Activated naive CD8-positive, alpha-beta T cell (primary cell): ENCODE data around the gene WDR53.
"Not testable (repeated sequence)": the region's sequence is repeated elsewhere in the genome, so short reads cannot be mapped to it uniquely, and the experiment has no call there.

Experiments used
- H3K27ac Mint-ChIP-seq: one replicate; pipeline ENCODE4 v1.8.0; 2021; ENCODE audit warnings: mixed read lengths
- H3K27me3 Mint-ChIP-seq: one replicate; pipeline ENCODE4 v1.8.0; 2021; ENCODE audit warnings: mixed read lengths
- H3K36me3 Mint-ChIP-seq: one replicate; pipeline ENCODE4 v1.8.0; 2021; ENCODE audit warnings: mixed read lengths
- H3K4me1 Mint-ChIP-seq: one replicate; pipeline ENCODE4 v1.8.0; 2021; ENCODE audit warnings: low read depth, mixed read lengths
- H3K4me3 Mint-ChIP-seq: one replicate; pipeline ENCODE4 v1.8.0; 2021; ENCODE audit warnings: mild to moderate bottlenecking, mixed read lengths
- H3K9me3 Mint-ChIP-seq: one replicate; pipeline ENCODE4 v1.8.0; 2021; ENCODE audit warnings: low read depth, mixed read lengths

The WDR53 gene

GRCh38 chr3:196517162-196517800, 51.1 kb downstream of the WDR53 start:
- Mint-ChIP-seq H3K4me1 (no peaks in the 10 kb centered on the region), H3K4me3 (no peak overlapping the region), H3K27ac (no peak overlapping the region), H3K36me3 (peaks cover 17% of the 10 kb centered on the region), H3K27me3 (peaks cover 1% of the 10 kb centered on the region), H3K9me3 (peaks cover 18% of the 10 kb centered on the region)

DNA sequence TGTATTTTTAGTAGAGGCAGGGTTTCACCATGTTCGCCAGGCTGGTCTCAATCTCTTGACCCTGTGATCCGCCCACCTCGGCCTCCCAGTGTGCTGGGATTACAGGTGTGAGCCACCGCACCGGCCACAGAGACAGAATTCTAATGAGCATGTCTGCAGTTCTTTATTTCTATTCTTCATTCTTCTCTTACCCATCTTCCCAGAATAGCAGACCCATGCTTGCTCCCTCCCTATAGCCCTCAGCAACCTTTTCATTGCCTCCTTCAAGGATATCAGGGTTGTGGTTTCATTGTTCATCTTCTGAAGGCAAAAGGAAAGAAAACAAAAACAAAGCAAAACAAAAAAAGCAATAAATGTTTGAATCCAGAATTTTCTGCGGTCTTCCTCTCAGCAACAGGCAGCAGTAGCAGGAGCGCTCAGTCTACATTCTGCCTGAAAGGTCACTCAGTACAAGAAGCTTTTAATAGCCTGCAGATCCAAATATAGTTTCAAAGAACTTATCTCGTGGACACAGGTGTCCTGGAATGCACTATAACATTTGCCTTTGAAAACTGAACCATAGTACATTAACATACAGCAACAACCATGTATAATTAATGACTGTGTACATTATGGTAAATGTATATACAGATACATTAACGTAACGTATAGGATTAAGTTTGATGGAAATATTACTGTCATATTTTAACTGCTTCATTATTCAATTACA, 53.3 kb downstream of the WDR53 start, which contains the start of gene SMCO1:
TSS of gene SMCO1 (minus strand) at position 434 of the 709 bp plus-strand sequence. CDS start at position 297, 137 bp downstream.
- Mint-ChIP-seq H3K36me3 (peaks cover 3% of the 10 kb centered on the region), H3K27ac (no peak within 1 kb of the TSS), H3K4me1 (no peaks in the 10 kb centered on the region), H3K9me3 (peaks cover under 1% of the 10 kb centered on the region), H3K4me3 (no peak within 1 kb of the TSS), H3K27me3 (peaks cover 1% of the 10 kb centered on the region)

GRCh38 chr3:196514350-196514716, 54.0 kb downstream of the WDR53 start:
- peaks cover 1% of the 10 kb centered on the region for H3K27me3 Mint-ChIP-seq
- no peaks in the 10 kb centered on the region for H3K9me3 Mint-ChIP-seq
- H3K4me1 Mint-ChIP-seq = no peaks in the 10 kb centered on the region
- peaks cover 2% of the 10 kb centered on the region for H3K36me3 Mint-ChIP-seq
- H3K4me3 Mint-ChIP-seq = no peak overlapping the region
- no peak overlapping the region for H3K27ac Mint-ChIP-seq

GRCh38 chr3:196513697-196514349, 54.5 kb downstream of the WDR53 start:
- Mint-ChIP-seq H3K4me1 (no peaks in the 10 kb centered on the region), H3K9me3 (no peaks in the 10 kb centered on the region), H3K36me3 (peaks cover 2% of the 10 kb centered on the region), H3K27me3 (peaks cover 1% of the 10 kb centered on the region), H3K27ac (no peak overlapping the region), H3K4me3 (no peak overlapping the region)

DNA sequence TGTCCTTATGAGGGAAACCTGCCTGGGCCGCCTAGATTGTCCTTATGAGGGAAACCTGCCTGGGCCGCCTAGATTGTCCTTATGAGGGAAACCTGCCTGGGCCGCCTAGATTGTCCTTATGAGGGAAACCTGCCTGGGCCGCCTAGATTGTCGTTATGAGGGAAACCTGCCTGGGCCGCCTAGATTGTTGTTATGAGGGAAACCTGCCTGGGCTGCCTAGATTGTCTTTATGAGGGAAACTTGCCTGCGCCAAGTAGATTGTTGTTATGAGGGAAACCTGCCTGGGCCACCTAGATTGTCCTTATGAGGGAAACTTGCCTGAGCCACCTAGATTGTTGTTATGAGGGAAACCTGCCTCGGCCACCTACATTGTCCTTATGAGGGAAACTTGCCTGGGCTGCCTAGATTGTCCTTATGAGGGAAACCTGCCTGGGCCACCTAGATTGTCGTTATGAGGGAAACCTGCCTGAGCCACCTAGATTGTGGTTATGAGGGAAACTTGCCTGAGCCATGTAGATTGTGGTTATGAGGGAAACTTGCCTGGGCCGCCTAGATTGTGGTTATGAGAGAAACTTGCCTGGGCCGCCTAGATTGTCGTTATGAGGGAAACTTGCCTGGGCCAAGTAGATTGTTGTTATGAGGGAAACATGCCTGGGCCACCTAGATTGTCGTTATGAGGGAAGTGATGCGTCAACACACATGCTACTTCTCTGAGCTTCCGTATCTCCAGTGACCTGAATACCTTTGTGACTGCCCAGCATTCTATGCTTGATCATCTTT, 56.5 kb downstream of the WDR53 start:
- not testable (repeated sequence) for H3K27me3 Mint-ChIP-seq, H3K27ac Mint-ChIP-seq, H3K9me3 Mint-ChIP-seq, H3K36me3 Mint-ChIP-seq, H3K4me1 Mint-ChIP-seq, H3K4me3 Mint-ChIP-seq

- H3K36me3 Mint-ChIP-seq, H3K9me3 Mint-ChIP-seq, H3K4me3 Mint-ChIP-seq, H3K27me3 Mint-ChIP-seq, H3K4me1 Mint-ChIP-seq, H3K27ac Mint-ChIP-seq: not testable (repeated sequence)
Observed at GRCh38 chr3:196511108-196511507, 57.2 kb downstream of the WDR53 start.

GRCh38 chr3:196506687-196507086, 61.7 kb downstream of the WDR53 start:
- peaks cover 7% of the 10 kb centered on the region for H3K9me3 Mint-ChIP-seq
- H3K36me3 Mint-ChIP-seq = no peaks in the 10 kb centered on the region
- no peaks in the 10 kb centered on the region for H3K27me3 Mint-ChIP-seq
- peaks cover 5% of the 10 kb centered on the region for H3K4me1 Mint-ChIP-seq
- H3K27ac Mint-ChIP-seq = no peak overlapping the region
- no peak overlapping the region for H3K4me3 Mint-ChIP-seq

DNA sequence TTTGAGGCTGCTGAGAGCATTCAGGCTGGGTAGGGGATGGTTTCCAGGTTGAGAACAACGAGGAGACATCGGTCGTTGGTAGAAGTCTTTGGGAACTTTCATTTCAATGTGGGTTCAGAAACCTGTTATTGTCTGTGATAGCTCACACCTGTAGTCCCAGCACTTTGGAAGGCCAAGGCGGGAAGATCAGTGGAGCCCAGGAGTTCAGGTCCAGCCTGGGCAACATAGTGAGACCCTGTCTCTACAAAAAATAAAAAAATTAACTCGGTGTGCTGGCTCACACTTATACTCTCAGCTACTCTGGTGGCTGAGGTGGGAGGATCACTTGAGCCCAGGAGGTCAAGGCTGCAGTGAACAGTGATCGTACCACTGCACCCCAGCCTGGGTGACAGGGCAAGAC, 63.8 kb downstream of the WDR53 start:
- Mint-ChIP-seq H3K27me3 (no peaks in the 10 kb centered on the region), H3K4me3 (peak overlapping the region; percentile 31), H3K4me1 (peaks cover 24% of the 10 kb centered on the region), H3K9me3 (peaks cover 7% of the 10 kb centered on the region), H3K27ac (no peak overlapping the region), H3K36me3 (peaks cover 9% of the 10 kb centered on the region)
